Large intestine (tissue), 3 donors: ENCODE data around the gene PEX14. TPM values are rescaled to one million over a fixed set of nuclear protein-coding genes. Genes with fewer than 3 reads are reported as not detected.

Source experiments
- DNase-seq, 2 donors: peaks; one replicate each; pipeline versions ENCODE4 v3.0.0 to v3.0.0-alpha.2; 2013
- H3K27ac ChIP-seq: one replicate; pipeline ENCODE4 v1.5.1; 2013; ENCODE audit warnings: low read length
- H3K27me3 ChIP-seq: 2 replicates; pipeline ENCODE4 v1.6.1; 2013; ENCODE audit warnings: low read length; ENCODE audit not compliant: control insufficient read depth, insufficient read depth
- H3K36me3 ChIP-seq: 2 replicates; pipeline ENCODE4 v1.6.1; 2013; ENCODE audit warnings: low read length; ENCODE audit not compliant: control insufficient read depth, insufficient read depth
- H3K4me1 ChIP-seq: one replicate; pipeline ENCODE4 v1.6.1; 2013; ENCODE audit warnings: low read length; ENCODE audit not compliant: control insufficient read depth, insufficient read depth
- H3K4me3 ChIP-seq: one replicate; pipeline ENCODE4 v1.5.1; 2013; ENCODE audit warnings: low read length
- H3K9me3 ChIP-seq: one replicate; pipeline ENCODE4 v1.6.1; 2013; ENCODE audit warnings: mild to moderate bottlenecking, low read depth, low read length, moderate library complexity; ENCODE audit not compliant: control insufficient read depth
- WGBS: methylation state at CpG from one replicate; pipeline ENCODE4 v1.1.5; 2013; ENCODE audit warnings: low lambda C conversion rate; ENCODE audit not compliant: insufficient coverage; 5-methylcytosine and 5-hydroxymethylcytosine counted together
- polyA plus RNA-seq: library from polyadenylated mRNA; unstranded; fragments of 120-200 nt; gene quantifications from one replicate; pipeline ENCODE4 v1.2.1, GENCODE V29; 2013

The PEX14 gene
- polyA plus RNA-seq, 1 donor, result 25.8 TPM

DNA sequence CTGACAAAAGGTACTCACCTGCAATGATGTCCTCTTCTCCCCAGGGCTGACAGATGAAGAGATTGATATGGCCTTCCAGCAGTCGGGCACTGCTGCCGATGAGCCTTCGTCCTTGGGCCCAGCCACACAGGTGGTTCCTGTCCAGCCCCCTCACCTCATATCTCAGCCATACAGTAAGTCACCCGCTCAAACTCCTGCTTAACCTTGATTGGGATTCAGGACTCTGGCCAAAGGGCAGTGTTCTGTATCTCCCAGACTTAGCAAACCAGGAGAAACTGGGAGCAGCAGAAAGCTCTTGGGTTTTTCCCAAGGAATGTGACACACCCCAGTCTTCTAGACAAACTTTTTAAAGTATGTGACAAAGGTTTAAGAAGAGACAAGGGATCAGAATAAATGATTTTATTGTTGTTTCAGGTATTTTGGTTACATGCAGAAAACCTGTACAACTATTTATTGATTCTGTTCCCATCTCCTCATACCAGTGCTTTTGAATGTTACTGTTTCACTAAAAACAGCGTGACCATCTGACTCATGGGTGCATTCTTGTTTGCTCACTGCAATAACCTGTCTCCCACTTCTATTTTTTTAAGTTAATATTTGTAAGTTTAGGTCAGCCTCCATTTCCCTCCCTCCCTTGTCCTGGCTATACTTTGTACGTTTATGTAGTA lies 124.6 kb downstream of the PEX14 start:
- Histone ChIP-seq H3K4me1 (peaks cover 33% of the 10 kb centered on the region), H3K4me3 (no peak overlapping the region), H3K9me3 (no peaks in the 10 kb centered on the region), H3K36me3 (peaks cover 2% of the 10 kb centered on the region), H3K27me3 (no peaks in the 10 kb centered on the region), H3K27ac (peak overlapping the region; percentile 51)
- 50% methylated on average over 1 of the region's 6 CpGs for WGBS
- DNase-seq, result peak; percentile 80 to 84

DNA sequence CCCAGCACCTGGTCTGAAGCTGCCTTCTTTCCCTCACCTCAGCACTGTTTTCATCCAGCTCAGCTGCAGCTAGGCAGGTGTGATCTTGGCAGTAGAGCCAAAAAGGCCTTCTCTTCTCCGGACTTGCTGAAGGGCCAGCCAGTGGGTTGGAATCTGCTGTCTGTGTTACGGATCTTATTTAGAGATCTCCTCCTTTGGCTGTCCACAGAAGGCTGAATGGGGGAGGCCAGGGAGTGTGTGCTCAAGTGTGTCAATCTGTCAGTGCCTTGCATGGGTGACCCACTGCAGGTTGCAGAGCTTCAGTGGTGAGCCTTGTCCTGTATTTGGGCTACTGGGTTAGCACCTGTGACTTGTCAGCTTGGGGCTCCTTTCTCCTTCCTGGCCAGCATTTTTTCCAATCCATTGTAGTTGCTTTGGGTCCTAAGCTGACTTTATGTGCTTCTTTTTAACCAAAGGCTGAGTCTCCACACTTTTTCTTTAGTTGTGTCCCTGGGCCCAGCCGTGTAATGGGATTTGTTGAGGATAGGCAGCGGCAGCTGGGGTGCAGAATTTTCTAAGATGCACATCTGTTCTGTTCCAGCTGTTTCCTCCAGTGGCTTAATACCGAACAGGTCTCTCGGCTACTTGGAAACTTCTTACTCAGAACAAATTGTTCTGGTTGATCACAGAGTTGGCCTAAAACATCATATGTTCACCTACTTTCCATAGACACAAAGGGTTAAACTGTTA lies 126.8 kb downstream of the PEX14 start:
- Histone ChIP-seq H3K4me1 (peaks cover 29% of the 10 kb centered on the region), H3K9me3 (no peaks in the 10 kb centered on the region), H3K27me3 (no peaks in the 10 kb centered on the region), H3K4me3 (no peak overlapping the region), H3K36me3 (peaks cover 8% of the 10 kb centered on the region), H3K27ac (no peak overlapping the region)
- WGBS, result 100% methylated on average over 2 of the region's 6 CpGs
- DNase-seq, result no peak

DNA sequence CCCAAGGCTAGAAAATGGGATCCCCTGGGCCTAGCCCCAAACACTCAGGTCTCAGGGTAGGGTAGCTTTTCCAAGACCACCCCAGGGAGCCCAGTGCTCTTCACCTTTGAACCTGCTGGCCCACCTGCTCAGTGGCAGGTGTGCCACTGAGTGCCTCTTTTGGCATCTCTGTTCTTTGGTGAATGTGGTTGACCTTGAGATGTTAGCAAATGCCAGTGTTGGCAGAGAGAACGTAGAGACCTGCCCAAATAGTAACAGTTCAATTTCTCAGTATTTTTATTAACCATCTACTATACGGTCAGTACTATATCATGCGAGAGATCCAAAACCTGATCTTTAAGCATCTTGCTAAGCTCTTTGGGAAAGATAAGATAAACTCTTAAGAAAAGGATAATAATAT lies 128.2 kb downstream of the PEX14 start:
- no peaks in the 10 kb centered on the region for H3K27me3 ChIP-seq
- no CpG with 5 or more reads among the region's 3 CpGs for WGBS
- H3K36me3 ChIP-seq, result peaks cover 9% of the 10 kb centered on the region
- DNase-seq, result no peak
- no peak overlapping the region for H3K4me3 ChIP-seq
- peaks cover 15% of the 10 kb centered on the region for H3K4me1 ChIP-seq
- H3K9me3 ChIP-seq, result no peaks in the 10 kb centered on the region
- no peak overlapping the region for H3K27ac ChIP-seq

DNA sequence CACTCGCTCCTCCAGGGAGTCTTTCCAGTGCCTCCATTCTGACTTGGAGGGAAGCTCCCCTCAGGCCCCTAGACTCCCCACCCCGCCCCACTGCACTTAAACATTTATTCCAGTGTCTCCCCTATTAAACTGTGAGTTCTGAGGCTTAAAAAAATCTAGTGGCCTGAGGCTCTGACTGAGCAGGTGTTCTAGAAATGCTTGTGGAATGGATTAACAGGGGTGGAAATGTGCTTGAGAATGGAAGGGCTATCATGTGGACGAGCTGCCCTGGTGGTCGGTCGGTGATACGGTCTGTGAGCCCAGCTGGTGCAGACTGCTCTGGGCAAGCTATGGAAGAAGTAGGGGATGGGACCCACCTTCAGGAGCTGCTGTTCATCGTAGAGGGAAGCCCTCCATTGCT lies 130.2 kb downstream of the PEX14 start:
- DNase-seq, result no peak
- no CpG with 5 or more reads among the region's 7 CpGs for WGBS
- Histone ChIP-seq H3K27me3 (no peaks in the 10 kb centered on the region), H3K4me3 (no peak overlapping the region), H3K36me3 (peaks cover 10% of the 10 kb centered on the region), H3K27ac (no peak overlapping the region), H3K4me1 (peaks cover 4% of the 10 kb centered on the region), H3K9me3 (no peaks in the 10 kb centered on the region)

DNA sequence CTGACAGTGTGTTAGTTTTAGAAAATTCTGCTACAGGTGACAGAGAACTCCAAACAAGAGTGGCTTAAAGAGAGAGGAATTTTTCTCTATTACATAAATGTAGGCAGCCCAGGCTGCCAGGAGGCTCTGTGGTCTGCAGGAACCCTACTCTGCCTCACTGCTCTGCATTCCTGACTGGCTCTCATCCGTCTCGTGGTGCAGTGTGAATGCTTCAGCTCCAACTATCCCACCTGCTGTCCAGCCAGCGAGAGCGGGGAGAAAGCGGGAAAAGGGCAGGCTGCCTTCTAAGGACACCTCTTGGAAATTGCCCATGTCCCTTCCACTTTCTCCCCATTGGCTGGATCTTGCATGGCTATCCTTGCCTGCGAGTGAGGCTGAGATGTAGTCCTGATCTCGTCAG lies 131.3 kb downstream of the PEX14 start:
- Histone ChIP-seq H3K27me3 (no peaks in the 10 kb centered on the region), H3K9me3 (no peaks in the 10 kb centered on the region), H3K4me3 (no peak overlapping the region), H3K27ac (no peak overlapping the region), H3K36me3 (peaks cover 10% of the 10 kb centered on the region), H3K4me1 (peaks cover 3% of the 10 kb centered on the region)
- no CpG with 5 or more reads among the region's 7 CpGs for WGBS
- no peak for DNase-seq

DNA sequence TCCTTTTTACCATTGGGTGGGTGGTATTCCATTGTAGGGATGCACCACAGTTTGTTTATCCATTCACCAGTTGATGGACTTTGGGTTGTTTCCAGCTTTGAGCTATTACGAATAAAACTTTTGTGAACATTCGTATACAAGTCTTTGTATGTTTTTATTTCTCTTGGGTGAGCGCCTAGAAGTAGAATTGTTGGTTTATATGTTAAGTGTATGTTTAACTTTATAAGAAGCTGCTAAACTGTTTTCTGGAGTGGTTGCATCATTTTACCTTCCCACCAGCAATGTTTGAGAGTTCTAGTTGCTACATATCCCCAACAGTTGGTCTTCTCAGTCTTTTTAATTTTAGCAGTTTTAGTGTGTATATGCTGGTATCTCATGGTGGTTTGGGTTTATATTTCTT lies 132.5 kb downstream of the PEX14 start:
- DNase-seq, result no peak
- H3K36me3 ChIP-seq, result peaks cover 7% of the 10 kb centered on the region
- H3K9me3 ChIP-seq, result no peaks in the 10 kb centered on the region
- H3K27me3 ChIP-seq, result no peaks in the 10 kb centered on the region
- H3K4me1 ChIP-seq, result peaks cover 3% of the 10 kb centered on the region
- WGBS, result 80% methylated on average over 2 of the region's 3 CpGs
- H3K4me3 ChIP-seq, result no peak overlapping the region
- no peak overlapping the region for H3K27ac ChIP-seq

- DNase-seq, result no peak
- H3K4me3 ChIP-seq, result no peak overlapping the region
- H3K27me3 ChIP-seq, result no peaks in the 10 kb centered on the region
- H3K36me3 ChIP-seq, result peaks cover 10% of the 10 kb centered on the region
- no peaks in the 10 kb centered on the region for H3K9me3 ChIP-seq
- no peak overlapping the region for H3K27ac ChIP-seq
- H3K4me1 ChIP-seq, result no peaks in the 10 kb centered on the region
- WGBS, result 100% methylated on average over 2 of the region's 2 CpGs
Observed at GRCh38 chr1:10608690-10609089, 133.9 kb downstream of the PEX14 start.

GRCh38 chr1:10610901-10611600 lies 136.3 kb downstream of the PEX14 start:
- no CpG with 5 or more reads among the region's 6 CpGs for WGBS

GRCh38 chr1:10612436-10613160 lies 137.8 kb downstream of the PEX14 start:
- no CpG with 5 or more reads among the region's 12 CpGs for WGBS
- peaks cover 7% of the 10 kb centered on the region for H3K36me3 ChIP-seq
- H3K27ac ChIP-seq, result no peak overlapping the region
- DNase-seq, result no peak
- no peaks in the 10 kb centered on the region for H3K27me3 ChIP-seq
- no peak overlapping the region for H3K4me3 ChIP-seq
- H3K9me3 ChIP-seq, result no peaks in the 10 kb centered on the region
- no peaks in the 10 kb centered on the region for H3K4me1 ChIP-seq

More at GRCh38 chr1:10610901-10611600, 136.3 kb downstream of the PEX14 start:
- H3K27ac ChIP-seq, result no peak overlapping the region
- DNase-seq, result no peak
- peaks cover 6% of the 10 kb centered on the region for H3K36me3 ChIP-seq
- no peaks in the 10 kb centered on the region for H3K27me3 ChIP-seq
- no peaks in the 10 kb centered on the region for H3K4me1 ChIP-seq
- H3K9me3 ChIP-seq, result no peaks in the 10 kb centered on the region
- H3K4me3 ChIP-seq, result no peak overlapping the region

- peaks cover 11% of the 10 kb centered on the region for H3K36me3 ChIP-seq
- H3K27me3 ChIP-seq, result no peaks in the 10 kb centered on the region
- H3K9me3 ChIP-seq, result no peaks in the 10 kb centered on the region
- no peaks in the 10 kb centered on the region for H3K4me1 ChIP-seq
- no peak for DNase-seq
- no peak overlapping the region for H3K4me3 ChIP-seq
- WGBS, result no CpG with 5 or more reads among the region's 10 CpGs
- H3K27ac ChIP-seq, result no peak overlapping the region
Observed at GRCh38 chr1:10613340-10613739, 138.6 kb downstream of the PEX14 start.
